Fibroblast of skin of scalp (primary cell): ENCODE measurements around the gene TNRC6C.
A peak's percentile ranks its signal among the peaks of the same experiment; 100 is the strongest.

Experiments
- DNase-seq: peaks from one replicate; pipeline ENCODE4 v3.0.0-alpha.2; 2013

Gene TNRC6C

DNA sequence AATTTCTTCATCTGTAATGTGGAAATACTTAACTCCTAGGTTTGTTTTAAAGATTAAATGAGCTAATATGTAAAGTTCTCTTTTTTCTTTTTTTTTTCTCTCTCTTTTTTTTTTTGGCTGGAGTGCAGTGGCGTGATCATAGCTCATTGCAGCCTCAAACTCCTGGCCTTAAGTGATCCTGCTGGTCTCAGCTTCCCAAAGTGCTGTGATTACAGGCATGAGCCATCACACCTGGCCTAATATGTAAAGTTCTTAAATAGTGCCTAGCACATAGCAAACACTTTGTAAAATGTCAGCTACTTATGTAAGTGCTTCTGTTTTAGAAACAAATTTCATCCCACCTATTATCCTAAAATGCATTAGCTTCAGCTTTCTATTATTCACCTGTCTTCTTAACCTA lies 130.0 kb downstream of the TNRC6C start:
- DNase-seq: no peak

- no peak for DNase-seq
Observed at GRCh38 chr17:78089576-78090281, 131.2 kb downstream of the TNRC6C start.

GRCh38 chr17:78092794-78093324 lies 134.4 kb downstream of the TNRC6C start:
- no peak for DNase-seq

DNA sequence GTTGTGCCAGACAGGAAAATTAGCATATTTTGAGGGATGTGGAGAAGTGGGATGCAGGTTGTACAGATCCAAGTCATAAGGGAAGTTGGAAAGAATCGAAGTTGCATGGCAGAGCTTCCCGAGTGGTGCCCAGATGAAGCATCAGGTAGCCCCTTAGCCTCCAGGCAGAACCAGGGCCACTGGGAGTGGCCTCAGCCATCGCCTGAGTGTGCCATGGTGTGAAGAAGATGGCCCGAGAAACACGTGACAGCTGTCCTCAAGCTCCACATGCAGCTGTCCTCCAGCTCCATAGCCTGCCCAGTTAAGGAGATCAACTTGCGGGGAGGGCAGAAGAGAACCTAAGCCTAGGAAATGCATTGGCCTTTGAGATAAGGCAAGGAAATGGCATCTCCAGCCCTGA lies 136.5 kb downstream of the TNRC6C start:
- no peak for DNase-seq

- no peak for DNase-seq
Observed at GRCh38 chr17:78096093-78096492, 137.6 kb downstream of the TNRC6C start.

DNA sequence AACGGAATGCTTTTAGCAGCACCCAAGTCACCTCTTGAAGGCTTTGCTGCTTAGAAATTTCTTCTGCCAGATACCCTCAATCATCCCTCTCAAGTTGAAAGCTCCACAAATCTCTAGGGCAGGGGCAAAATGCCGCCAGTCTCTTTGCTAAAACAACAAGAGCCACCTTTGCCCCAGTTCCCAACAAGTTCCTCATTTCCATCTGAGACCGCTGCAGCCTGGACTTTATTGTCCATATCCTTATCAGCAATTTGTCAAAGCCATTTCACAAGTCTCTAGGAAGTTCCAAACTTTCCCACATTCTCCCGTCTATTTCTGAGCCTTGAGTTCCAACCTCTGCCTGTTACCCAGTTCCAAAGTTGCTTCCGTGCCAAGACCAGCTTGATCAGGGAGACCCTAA lies 142.6 kb downstream of the TNRC6C start:
- no peak for DNase-seq

DNA sequence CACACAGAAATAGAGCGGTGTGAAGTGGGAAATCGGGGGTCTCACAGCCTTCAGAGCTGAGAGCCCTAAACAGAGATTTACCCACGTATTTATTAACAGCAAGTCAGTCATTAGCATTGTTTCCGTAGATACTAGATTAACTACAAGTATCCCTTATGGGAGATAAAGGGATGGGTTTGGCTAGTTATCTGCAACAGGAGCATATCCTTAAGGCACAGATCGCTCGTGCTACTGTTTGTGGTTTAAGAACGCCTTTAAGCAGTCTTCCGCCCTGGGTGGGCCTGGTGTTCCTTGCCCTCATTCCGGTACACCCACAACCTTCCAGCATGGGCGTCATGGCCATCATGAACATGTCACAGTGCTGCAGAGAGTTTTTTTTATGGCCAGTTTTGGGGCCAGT lies 143.0 kb downstream of the TNRC6C start:
- DNase-seq: no peak

GRCh38 chr17:78103311-78103710 lies 144.8 kb downstream of the TNRC6C start:
- DNase-seq: no peak

DNA sequence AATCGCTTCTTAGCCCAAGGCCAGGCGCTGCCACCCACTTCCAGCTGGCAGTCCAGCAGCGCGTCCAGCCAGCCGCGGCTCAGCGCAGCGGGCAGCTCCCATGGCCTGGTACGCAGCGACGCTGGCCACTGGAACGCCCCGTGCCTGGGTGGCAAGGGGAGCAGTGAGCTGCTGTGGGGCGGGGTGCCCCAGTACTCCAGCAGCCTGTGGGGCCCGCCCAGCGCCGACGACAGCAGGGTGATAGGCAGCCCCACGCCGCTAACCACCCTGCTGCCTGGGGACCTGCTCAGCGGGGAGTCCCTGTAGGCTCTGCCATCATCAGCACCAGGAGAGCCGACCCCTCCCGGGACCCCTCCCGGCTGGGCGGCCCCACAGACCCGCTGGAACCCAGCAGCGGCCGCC lies 146.0 kb downstream of the TNRC6C start:
- no peak for DNase-seq

DNA sequence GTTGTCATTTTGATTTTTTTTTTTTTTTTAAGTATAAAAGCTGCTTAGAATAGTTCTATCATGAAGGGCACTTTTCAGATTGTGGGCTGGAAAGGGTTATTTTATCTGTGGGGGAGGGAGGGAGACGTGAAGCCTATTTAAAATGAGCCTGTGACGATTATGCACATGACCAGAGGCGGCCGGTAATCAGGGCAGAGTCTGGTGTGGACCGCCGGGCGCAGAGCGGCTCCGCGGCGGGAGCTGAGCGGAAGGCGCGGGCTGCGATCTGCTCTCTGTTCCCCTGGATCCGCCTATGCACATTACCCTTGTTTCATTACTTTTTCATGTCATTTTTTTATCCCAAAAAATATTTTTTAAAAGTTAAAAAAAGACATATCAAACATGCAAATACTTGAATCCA lies 146.6 kb downstream of the TNRC6C start:
- DNase-seq: no peak

- no peak for DNase-seq
Observed at GRCh38 chr17:78105551-78105950, 147.0 kb downstream of the TNRC6C start.

DNA sequence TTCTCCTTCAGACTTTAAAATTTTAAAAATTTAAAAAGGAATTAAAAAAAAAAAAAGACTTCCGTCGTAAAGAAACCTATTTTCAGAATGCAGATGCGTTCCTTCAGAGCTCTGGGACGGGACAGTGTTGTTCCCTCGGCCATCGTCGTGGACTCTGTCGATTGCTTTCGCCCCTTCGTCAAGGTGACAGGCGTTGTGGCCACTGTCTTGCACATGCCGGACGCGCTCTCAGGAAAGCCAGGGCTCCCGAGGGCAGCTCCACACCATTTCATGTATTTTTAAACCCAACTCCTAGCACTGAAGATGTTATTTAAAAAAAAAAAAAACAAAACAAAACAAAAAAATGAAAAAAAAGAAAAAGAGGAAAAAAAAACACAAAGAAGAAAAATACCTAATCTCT lies 147.7 kb downstream of the TNRC6C start:
- no peak for DNase-seq

DNA sequence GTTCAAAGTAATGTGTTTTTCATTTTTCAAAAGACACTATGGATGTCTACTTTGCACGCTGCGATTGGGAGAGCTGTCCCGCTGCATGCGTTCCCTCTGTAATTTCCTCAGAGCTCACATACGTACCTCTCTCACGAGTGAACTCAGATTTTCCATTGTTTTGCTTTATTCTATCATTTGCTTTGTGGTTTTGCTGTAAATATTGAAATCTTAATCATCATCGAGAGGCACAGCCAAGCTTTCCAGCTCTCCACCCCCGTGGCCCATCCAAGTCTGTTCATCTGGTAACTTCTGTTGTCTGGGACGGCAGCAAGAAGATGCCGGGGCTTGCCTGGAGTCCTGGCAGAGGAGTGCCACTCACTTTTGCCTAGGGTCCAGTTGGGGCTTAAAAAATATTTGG lies 149.0 kb downstream of the TNRC6C start:
- DNase-seq: no peak

- no peak for DNase-seq
Observed at GRCh38 chr17:78107976-78108725, 149.6 kb downstream of the TNRC6C start.

DNA sequence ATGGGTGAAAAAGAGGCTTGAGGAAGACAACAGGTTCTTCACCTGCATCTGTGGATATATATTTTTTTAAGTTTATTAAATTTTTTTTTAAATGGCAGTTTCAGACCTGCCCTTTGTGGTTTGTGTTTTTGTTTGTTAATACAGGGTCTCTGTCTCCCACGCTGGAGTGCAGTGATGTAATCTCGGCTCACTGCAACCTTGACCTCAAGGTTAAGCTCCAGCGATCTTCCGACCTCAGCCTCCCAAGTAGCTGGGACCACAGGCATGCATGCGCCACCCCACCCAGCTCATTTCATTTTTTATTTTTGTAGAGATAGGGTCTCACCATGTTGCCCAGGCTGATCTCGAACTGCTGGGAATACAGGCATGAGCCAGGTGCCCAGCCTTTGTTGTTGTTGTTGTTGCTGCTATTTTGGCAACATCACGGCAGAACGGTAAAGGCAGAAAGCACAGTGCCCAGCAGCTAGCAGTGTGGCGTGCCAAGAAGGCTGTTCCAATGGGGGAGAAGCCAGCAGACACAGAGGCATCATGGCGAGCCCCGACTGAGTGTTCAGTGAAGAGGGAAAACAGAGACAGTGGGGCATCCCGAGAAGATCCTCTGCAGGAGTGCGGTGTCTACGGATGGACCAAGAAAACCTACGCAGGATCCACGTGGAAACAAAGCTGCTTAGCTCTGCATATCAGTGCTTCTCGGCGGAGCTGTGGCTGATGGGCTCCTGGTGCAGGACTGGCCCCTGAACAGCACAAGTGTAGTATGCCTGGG lies 150.4 kb downstream of the TNRC6C start:
- DNase-seq: no peak

DNA sequence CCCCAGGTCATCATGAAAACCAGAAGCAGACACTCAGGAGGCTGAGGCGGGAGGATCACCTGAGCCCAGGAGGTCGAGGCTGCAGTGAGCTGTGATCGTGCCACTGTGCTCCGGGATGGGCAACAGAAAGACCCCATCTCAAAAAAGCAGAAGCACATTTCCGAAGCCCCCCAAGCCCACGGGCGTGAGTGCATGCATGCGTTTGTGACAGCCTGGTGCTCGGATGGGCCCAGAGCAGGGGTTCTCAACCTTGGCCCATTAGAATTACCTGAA lies 150.9 kb downstream of the TNRC6C start:
- no peak for DNase-seq

DNA sequence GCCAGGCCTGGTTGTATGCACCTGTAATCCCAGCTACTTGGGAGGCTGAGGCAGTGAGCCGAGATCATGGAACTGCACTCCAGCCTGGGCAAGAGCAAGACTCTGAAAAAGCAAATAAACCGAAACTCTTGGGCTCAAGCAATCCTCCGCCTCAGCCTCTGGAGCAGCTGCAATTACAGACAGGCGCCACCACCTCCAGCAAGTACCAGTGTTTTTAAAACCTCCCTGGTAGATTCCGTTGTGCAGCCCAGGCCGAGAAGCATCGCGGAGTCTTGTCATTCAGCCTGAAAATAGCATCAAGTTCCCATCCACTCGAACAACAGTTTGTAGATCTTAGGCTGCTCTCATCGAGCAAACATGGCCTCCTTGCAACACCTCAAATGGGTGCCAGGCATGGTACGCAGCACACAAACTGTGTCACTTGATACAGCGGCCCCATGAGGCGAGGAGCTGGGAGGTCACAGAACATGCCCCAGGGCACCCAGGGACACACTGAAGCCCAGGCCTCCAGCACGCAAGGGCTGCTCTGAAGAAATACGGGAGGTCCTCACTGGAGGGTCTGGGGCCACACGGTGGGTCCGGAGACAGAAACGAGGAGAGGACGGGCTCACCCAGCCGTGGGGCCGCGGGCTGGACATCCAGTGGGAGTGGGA lies 152.0 kb downstream of the TNRC6C start:
- DNase-seq: no peak

DNA sequence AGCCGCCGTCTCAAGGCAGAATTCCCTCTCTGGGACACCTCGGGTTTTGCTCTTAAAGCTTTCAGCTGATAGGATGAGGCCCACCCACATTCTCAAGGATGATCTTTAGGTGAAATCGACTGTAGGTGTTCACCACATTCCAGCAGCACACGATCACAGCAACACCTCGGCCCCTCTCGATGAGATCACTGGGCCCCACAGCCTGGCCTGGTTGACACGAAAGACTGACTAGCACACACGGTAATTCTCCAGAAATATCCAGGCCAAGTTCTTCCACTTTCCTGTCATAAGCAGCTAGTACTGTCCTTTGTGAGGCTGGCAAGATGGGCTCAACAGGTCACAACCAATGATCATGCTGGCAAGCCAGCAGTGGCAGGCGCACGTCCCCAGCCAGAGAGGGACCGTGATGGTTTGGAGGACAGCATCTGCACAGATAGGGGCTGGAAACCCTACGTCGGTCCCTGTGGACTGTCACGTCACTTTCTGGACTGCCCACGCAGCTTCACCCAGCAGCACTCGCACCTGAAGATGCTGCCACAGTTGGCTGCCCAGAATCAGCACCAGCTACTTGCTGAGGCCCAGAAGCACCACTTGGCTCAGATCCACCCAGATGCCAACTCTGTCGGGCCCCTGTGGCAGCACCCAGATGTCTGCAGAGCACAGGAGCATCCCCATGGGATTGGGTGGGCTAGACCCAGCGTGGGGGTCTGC lies 152.7 kb downstream of the TNRC6C start:
- no peak for DNase-seq

DNA sequence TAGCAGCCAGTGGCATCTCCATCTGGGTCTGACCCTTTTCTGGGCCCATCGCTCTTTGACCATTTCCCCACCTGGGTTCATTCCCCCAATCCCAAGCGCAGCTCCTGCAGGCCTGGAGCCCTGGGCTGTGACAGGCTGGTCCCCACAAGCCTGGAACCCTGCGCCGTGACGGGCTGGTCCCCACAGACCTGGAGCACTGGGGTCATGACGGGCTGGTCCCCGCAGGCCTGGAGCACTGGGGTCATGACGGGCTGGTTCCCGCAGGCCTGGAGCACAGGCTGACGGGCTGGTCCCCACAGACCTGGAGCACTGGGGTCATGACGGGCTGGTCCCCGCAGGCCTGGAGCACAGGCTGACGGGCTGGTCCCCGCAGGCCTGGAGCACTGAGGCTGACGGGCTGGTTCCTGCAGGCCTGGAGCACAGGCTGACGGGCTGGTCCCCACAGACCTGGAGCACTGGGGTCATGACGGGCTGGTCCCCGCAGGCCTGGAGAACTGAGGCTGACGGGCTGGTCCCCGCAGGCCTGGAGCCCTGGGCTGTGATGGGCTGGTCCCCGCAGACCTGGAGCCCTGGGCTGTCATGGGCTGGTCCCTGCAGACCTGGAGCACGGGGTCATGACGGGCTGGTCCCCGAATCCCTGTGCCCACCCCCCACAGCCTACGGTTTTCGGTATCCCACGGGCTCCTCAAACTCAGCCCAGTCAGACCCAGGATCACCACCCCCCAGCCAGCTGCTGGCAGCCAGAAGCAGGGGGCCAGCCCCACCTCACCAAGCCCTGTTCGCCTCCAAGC lies 153.4 kb downstream of the TNRC6C start:
- DNase-seq: no peak

GRCh38 chr17:78112518-78113471 lies 154.3 kb downstream of the TNRC6C start:
- DNase-seq: peak; percentile 43
